ENCODE measurements around the gene RCAN2.

DNA sequence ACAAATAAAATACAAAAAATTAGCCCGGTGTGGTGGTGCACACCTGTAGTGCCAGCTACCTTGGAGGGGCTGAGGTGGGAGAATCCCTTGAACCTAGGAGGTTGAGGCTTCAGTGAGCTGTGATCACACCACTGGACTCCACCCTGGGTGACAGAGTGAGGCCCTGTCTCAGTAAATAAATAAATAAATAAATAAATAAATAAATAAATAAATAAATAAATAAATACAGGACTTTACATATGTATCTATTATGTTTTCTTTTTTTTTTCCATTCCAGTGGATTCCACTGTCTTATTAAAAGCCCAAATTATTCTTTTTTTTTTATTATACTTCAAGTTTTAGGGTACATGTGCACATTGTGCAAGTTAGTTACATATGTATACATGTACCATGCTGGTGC, 279.3 kb downstream of the RCAN2 start:
- TF ChIP-seq SPI1 (IDR thresholded peaks at IDR 0.05; ENCODE audit: borderline replicate concordance, low read depth) (no peak), CTCF (IDR thresholded peaks at IDR 0.05; ENCODE audit: insufficient read depth, low read length) (no peak)

All from HL-60 (cell line).